ENCODE data around the gene LRRN4CL. TPM values are rescaled to one million over a fixed set of nuclear protein-coding genes. Genes with fewer than 3 reads are reported as not detected.

The LRRN4CL gene
- total RNA-seq, 4 donors from 2014 or later = 17.3 to 42.2 (median 32.3) TPM

DNA sequence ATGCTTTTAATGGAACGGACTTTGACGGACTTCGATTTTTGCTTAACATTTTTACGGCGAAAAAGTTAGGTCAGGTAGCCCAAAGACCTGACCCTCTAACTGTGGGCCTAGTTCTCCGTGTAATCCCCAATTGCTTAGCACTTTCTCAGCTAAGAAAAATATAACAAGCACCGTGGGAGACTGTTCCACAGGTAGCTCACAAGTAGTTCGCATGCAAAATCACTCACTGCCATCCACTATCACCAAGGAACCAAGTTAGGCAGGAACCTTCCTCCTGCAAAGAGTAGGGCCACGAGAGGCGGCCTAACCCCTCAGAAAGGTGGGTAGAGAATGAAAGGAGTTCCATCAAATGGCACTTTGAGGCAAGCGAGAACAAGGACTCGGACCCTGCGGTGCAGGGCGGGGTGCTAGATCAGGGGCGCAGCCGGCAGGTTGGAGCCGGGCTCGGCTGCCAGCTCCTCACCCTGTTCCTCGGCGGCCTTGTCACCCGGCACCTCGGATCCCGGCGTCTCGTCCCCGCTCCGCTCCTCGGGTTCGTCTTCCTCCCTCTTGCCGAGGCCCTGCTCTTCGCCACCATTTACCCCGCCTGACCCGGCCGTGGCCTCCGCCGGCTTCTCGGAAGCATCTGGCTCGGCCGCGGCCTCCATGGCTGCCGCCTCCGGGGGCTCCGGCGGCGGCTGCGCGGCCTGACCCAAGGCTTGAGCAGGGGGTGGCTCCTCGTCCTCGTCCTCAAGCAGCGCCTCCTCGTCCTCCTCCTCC lies 37.0 kb upstream of the LRRN4CL start:
- TF ChIP-seq, protein P1, sequence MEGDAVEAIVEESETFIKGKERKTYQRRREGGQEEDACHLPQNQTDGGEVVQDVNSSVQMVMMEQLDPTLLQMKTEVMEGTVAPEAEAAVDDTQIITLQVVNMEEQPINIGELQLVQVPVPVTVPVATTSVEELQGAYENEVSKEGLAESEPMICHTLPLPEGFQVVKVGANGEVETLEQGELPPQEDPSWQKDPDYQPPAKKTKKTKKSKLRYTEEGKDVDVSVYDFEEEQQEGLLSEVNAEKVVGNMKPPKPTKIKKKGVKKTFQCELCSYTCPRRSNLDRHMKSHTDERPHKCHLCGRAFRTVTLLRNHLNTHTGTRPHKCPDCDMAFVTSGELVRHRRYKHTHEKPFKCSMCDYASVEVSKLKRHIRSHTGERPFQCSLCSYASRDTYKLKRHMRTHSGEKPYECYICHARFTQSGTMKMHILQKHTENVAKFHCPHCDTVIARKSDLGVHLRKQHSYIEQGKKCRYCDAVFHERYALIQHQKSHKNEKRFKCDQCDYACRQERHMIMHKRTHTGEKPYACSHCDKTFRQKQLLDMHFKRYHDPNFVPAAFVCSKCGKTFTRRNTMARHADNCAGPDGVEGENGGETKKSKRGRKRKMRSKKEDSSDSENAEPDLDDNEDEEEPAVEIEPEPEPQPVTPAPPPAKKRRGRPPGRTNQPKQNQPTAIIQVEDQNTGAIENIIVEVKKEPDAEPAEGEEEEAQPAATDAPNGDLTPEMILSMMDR (IDR thresholded peaks at IDR 0.05; ENCODE audit: low read depth) = no peak

DNA sequence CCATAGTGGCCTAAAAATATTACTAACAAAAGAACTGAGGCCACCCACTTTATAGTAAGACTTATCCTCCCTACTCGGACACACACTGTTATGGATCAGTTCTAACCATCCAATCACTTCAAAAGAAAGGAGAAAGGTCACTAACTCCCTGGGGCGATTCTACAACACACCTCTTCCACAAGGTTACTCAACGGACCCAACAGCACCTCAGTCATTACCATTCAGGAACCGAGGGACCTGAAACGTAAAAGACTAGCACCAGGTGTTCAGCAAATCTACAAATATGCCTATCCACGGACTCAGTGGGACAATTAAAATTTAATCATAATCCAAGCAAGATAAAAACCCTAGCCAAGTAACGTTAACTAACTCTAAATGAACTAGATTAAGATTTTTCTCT lies 36.3 kb upstream of the LRRN4CL start:
- TF ChIP-seq, protein P1 (IDR thresholded peaks at IDR 0.05; ENCODE audit: low read depth) = no peak

DNA sequence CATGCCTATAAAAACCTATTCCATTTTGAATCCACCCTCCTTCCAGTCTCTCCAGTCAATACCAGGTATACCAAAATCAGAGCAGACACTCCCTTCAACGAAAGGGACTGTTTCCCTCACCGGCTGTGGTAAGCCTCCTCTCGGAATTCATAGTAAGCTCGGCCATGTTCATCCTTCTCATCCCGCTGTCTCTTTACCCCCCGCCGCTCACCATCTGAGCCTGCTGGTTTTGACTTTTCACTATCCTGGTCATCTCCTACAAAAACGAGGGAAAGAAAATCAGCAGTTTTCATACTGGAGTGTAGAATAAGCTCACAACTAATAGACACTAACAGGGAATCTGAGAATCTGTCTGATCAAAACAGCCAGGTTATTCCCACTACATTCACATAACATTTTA lies 34.8 kb upstream of the LRRN4CL start:
- TF ChIP-seq, protein P1 (IDR thresholded peaks at IDR 0.05; ENCODE audit: low read depth) = no peak

DNA sequence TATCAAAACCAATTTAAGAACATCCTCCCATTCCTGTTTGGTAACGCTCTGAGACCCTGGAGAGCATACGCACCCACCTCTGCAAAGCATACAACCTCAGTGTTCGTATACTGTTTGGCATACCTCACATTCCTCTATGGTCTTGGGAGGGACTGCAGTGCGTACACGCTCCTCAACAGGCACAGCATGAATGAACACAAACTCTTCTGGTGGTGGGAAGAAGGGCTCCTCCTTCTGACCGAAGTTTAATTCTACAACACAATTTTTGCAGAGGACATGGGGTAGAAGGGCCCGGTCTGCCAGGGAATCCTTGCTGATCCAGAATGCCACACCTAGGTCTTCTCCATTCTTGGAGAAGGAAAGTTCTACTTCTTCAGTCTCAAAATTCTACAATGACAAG lies 32.7 kb upstream of the LRRN4CL start:
- TF ChIP-seq, protein P1 (IDR thresholded peaks at IDR 0.05; ENCODE audit: low read depth) = no peak

DNA sequence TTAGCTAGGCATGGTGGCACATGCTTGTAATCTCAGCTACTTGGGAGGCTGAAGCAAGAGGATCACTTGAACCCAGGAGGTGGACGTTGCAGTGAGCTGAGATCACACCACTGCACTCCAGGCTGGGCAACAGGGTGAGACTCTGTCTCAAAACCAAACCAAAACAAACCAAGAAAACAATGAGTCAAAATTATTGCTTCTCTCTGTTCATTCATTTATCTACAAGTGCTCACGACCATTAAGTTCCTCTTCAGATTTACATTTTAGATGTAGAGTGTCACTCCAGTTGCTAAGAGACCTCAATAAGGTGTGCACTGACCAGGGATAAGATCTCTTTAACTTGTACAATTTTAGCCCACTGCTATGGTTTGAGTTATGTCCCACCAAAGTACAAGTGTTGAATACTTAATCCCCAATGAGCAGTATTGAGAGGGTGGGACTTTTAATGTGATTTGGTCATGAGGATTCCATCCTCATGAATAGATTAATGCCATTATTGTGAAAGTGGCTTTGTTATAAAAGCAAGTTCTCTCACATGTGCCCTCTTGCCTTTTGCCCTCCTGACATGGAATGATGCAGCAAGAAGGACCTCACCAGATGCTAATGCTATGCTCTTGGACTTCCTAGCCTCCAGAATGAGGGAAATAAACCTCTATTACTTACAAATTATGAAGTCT lies 30.1 kb upstream of the LRRN4CL start:
- TF ChIP-seq, protein P1 (IDR thresholded peaks at IDR 0.05; ENCODE audit: low read depth) = no peak

DNA sequence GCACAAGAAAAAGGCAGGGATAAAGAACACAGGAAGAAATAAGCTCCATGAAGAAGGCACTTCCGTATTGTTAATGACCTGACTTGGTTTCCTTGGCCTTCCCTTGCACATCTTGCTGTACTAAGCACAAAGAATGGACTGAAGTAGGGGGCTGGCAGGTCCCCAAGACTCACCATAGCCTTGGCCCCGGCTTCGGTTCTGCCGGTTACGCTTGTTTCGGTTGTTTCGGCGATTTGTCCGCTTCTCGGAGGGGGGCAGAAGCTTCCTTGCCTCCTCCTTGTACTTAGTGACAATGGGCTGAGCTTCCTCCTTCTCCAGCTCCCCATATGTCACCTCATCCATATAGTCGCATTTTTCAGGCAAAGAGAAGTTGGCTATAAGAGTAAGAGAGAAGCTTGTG lies 27.5 kb upstream of the LRRN4CL start:
- TF ChIP-seq, protein P1 (IDR thresholded peaks at IDR 0.05; ENCODE audit: low read depth) = no peak

DNA sequence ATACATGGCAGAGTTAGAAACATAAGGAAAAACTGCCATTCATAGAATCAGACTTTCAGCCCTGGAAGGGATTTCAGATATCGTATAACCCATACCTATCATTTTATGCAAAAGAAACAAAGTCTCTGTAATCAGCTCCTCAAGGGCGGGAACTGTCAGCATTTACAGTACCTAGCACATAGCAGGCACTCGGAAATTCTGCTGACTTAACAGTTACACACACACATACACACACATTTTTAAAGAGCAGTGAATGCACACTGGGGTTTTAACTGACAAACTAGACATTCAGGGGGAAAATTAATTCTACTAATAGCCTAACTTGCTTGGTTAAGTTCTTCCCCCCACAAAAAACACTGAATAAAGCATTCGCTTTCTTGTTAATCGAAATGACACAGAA lies 26.9 kb upstream of the LRRN4CL start:
- TF ChIP-seq, protein P1 (IDR thresholded peaks at IDR 0.05; ENCODE audit: low read depth) = no peak
